H1 (cell line): Measurements from ENCODE around the gene KIAA1671. TPM values are rescaled to one million over a fixed set of nuclear protein-coding genes. Genes with fewer than 3 reads are reported as not detected.
A peak's percentile ranks its signal among the peaks of the same experiment; 100 is the strongest.

Source experiments
- CTCF ChIA-PET: fragments of 300-600 bp; sonication (Branson Sonifier 250); formaldehyde crosslinking; loops from one replicate; lab custom pipeline; 2021; ENCODE audit not compliant: partially characterized antibody; lab: Charles Lee
- POLR2A ChIA-PET: fragments of 300-600 bp; sonication (Branson Sonifier 250); formaldehyde crosslinking; loops from one replicate; lab custom pipeline; 2021; ENCODE audit warnings: inconsistent platforms; ENCODE audit not compliant: partially characterized antibody; lab: Charles Lee
- DNase-seq, 2 experiments: peaks; one replicate each; pipeline versions ENCODE4 v3.0.0 to v3.0.0-alpha.2; 2010 to 2022; ENCODE audit warnings: low spot score in 2 of 2, low read depth in 1 of 2, mixed read lengths in 1 of 2
- FAIRE-seq: peaks from 2 replicates; lab custom pipeline; 2011; peaks lifted over from hg19 to GRCh38; lab: Jason Lieb, UNC
- H2AFZ ChIP-seq: 2 replicates; pipeline ENCODE4 v1.8.1; 2012; ENCODE audit warnings: low read length, inconsistent platforms
- H2AK5ac ChIP-seq: 2 replicates; pipeline ENCODE4 v1.6.1; 2013; ENCODE audit warnings: low read depth, low read length
- H2BK120ac ChIP-seq: replicated peaks from 2 replicates; pipeline ENCODE3; 2013; ENCODE audit warnings: low read depth, low read length, inconsistent platforms
- H2BK12ac ChIP-seq: 2 replicates; pipeline ENCODE4 v1.6.1; 2013; ENCODE audit warnings: low read depth, low read length
- H2BK15ac ChIP-seq: 2 replicates; pipeline ENCODE4 v1.6.1; 2013; ENCODE audit warnings: low read length
- H2BK20ac ChIP-seq: 2 replicates; pipeline ENCODE4 v1.6.1; 2013; ENCODE audit warnings: low read length
- H2BK5ac ChIP-seq: 2 replicates; pipeline ENCODE4 v1.6.1; 2013; ENCODE audit warnings: low read depth, low read length
- H3K14ac ChIP-seq: 2 replicates; pipeline ENCODE4 v1.6.1; 2013; ENCODE audit warnings: inconsistent platforms; ENCODE audit not compliant: insufficient read length
- H3K18ac ChIP-seq: 2 replicates; pipeline ENCODE4 v1.6.1; 2013; ENCODE audit warnings: low read length; ENCODE audit errors: extremely low read depth
- H3K23ac ChIP-seq: 2 replicates; pipeline ENCODE4 v1.6.1; 2013; ENCODE audit warnings: inconsistent platforms; ENCODE audit not compliant: insufficient read length
- H3K23me2 ChIP-seq: 2 replicates; pipeline ENCODE4 v1.6.1; 2013; ENCODE audit warnings: low read depth, low read length
- H3K27ac ChIP-seq: 2 replicates; pipeline ENCODE4 v1.6.1; 2011; ENCODE audit warnings: low read depth, low read length, inconsistent platforms
- H3K27me3 ChIP-seq, 4 experiments: replicated peaks in 1 of 4; 1 replicate in 1 of 4; 2 replicates in 3 of 4; pipeline versions ENCODE4 v1.6.1 to v1.8.1; 2011 to 2013; ENCODE audit warnings: low read length in 3 of 4, mild to moderate bottlenecking in 3 of 4, inconsistent platforms in 2 of 4, mixed read lengths in 2 of 4, moderate library complexity in 1 of 4; ENCODE audit not compliant: control insufficient read depth in 3 of 4, insufficient read depth in 3 of 4; ENCODE audit errors: extremely low read depth in 1 of 4
- H3K36me3 ChIP-seq, 4 experiments: 2 replicates each; pipeline versions ENCODE4 v1.6.1 to v1.8.1; 2011 to 2013; ENCODE audit warnings: mild to moderate bottlenecking in 4 of 4, low read length in 3 of 4, moderate library complexity in 2 of 4, control low read depth in 1 of 4, inconsistent platforms in 1 of 4; ENCODE audit not compliant: insufficient read depth in 4 of 4, control insufficient read depth in 2 of 4
- H3K4ac ChIP-seq: replicated peaks from 2 replicates; pipeline ENCODE3; 2013; ENCODE audit warnings: low read length, low read depth, mixed read lengths, inconsistent platforms; ENCODE audit not compliant: insufficient read length
- H3K4me1 ChIP-seq, 4 experiments: replicated peaks in 1 of 4; 1 replicate in 1 of 4; 2 replicates in 3 of 4; pipeline versions ENCODE4 v1.6.1 to v1.8.1; 2011 to 2013; ENCODE audit warnings: low read length in 3 of 4, inconsistent platforms in 2 of 4, mixed read lengths in 1 of 4; ENCODE audit not compliant: insufficient read depth in 4 of 4, control insufficient read depth in 3 of 4
- H3K4me2 ChIP-seq, 2 experiments: 2 replicates each; pipeline versions ENCODE4 v1.6.1 to v1.8.1; 2011 to 2013; ENCODE audit warnings: low read depth in 2 of 2, low read length in 2 of 2, control low read depth in 1 of 2, inconsistent platforms in 1 of 2, mild to moderate bottlenecking in 1 of 2; ENCODE audit not compliant: insufficient read depth in 1 of 2
- H3K4me3 ChIP-seq, 4 experiments: fragments of 200-600, 300-600 bp in 1 of 4; sonication (generic), shearing (Covaris generic), sonication (Bioruptor Twin) in 1 of 4; 2 replicates each; pipeline versions ENCODE4 v1.5.1 to v1.8.1; 2011 to 2016; ENCODE audit warnings: low read length in 4 of 4, low read depth in 3 of 4, control low read depth in 2 of 4, inconsistent platforms in 2 of 4, mild to moderate bottlenecking in 2 of 4, mixed read lengths in 1 of 4, moderate library complexity in 1 of 4; ENCODE audit not compliant: insufficient read depth in 2 of 4; ENCODE audit errors: extremely low read depth in 1 of 4
- H3K56ac ChIP-seq: replicated peaks from 2 replicates; pipeline ENCODE3; 2013; ENCODE audit warnings: low read depth, mild to moderate bottlenecking, mixed read lengths, low read length, inconsistent platforms; ENCODE audit not compliant: insufficient read length
- H3K79me1 ChIP-seq: 2 replicates; pipeline ENCODE4 v1.6.1; 2013; ENCODE audit warnings: low read depth, low read length, control low read depth
- H3K79me2 ChIP-seq, 2 experiments: 2 replicates each; pipeline versions ENCODE4 v1.6.1 to v1.8.1; 2012 to 2013; ENCODE audit warnings: low read length in 2 of 2, mild to moderate bottlenecking in 2 of 2, inconsistent platforms in 1 of 2; ENCODE audit not compliant: insufficient read depth in 2 of 2, control insufficient read depth in 1 of 2
- H3K9ac ChIP-seq, 4 experiments: replicated peaks in 1 of 4; 1 replicate in 1 of 4; 2 replicates in 3 of 4; pipeline versions ENCODE4 v1.6.1 to v1.8.1; 2011 to 2013; ENCODE audit warnings: low read depth in 3 of 4, low read length in 3 of 4, control low read depth in 2 of 4, mild to moderate bottlenecking in 2 of 4, moderate library complexity in 2 of 4, inconsistent platforms in 1 of 4; ENCODE audit errors: extremely low read depth in 1 of 4
- H3K9me3 ChIP-seq, 2 experiments: 2 replicates each; pipeline versions ENCODE4 v1.6.1 to v1.8.1; 2012 to 2013; ENCODE audit warnings: mild to moderate bottlenecking in 2 of 2, moderate library complexity in 2 of 2, control low read depth in 1 of 2, inconsistent platforms in 1 of 2, low read depth in 1 of 2, low read length in 1 of 2, mixed read lengths in 1 of 2; ENCODE audit not compliant: insufficient read depth in 2 of 2
- H4K20me1 ChIP-seq, 2 experiments: replicated peaks in 1 of 2; 2 replicates each; pipeline versions ENCODE3 to v1.8.1; 2011 to 2013; ENCODE audit warnings: inconsistent platforms in 2 of 2, low read length in 2 of 2, mild to moderate bottlenecking in 1 of 2; ENCODE audit not compliant: insufficient read depth in 2 of 2, control insufficient read depth in 1 of 2
- H4K5ac ChIP-seq: 2 replicates; pipeline ENCODE4 v1.6.1; 2013; ENCODE audit warnings: low read length, low read depth, mixed read lengths, inconsistent platforms; ENCODE audit not compliant: insufficient read length
- H4K8ac ChIP-seq: 2 replicates; pipeline ENCODE4 v1.8.0; 2013; ENCODE audit warnings: mild to moderate bottlenecking, moderate library complexity, low read length, inconsistent platforms; ENCODE audit not compliant: insufficient read depth; ENCODE audit errors: extremely low read depth
- H4K91ac ChIP-seq: replicated peaks from 2 replicates; pipeline ENCODE3; 2013; ENCODE audit warnings: low read length, mixed read lengths, inconsistent platforms; ENCODE audit not compliant: insufficient read length
- WGBS, 2 experiments: shearing (Covaris generic) in 1 of 2; methylation state at CpG; one replicate each; pipeline versions ENCODE4 v1.1.6 to v1.1.7; 2013 to 2015; ENCODE audit warnings: low lambda C conversion rate in 2 of 2, mixed read lengths in 2 of 2, inconsistent platforms in 1 of 2, low coverage in 1 of 2, missing lambda C conversion rate in 1 of 2; ENCODE audit not compliant: insufficient replicate concordance in 2 of 2, insufficient coverage in 1 of 2, insufficient read length in 1 of 2; ENCODE audit errors: extremely low coverage in 1 of 2, missing lambda C conversion rate in 1 of 2; 5-methylcytosine and 5-hydroxymethylcytosine counted together
- polyA plus RNA-seq, 7 experiments: library from polyadenylated mRNA; depleted of rRNA in 3 of 7; stranded (reverse) in 5 of 7; unstranded in 2 of 7; fragments of >200 nt in 5 of 7; fragments of 200-250 nt in 2 of 7; gene quantifications; 1 replicate in 5 of 7; 2 replicates in 1 of 7; 4 replicates in 1 of 7; pipeline versions ENCODE4 v1.2.1 to v1.2.3, GENCODE V29; 2011 to 2013; ENCODE audit warnings: missing spikeins in 2 of 7, mixed read lengths in 2 of 7
- total RNA-seq: library from RNA; stranded (reverse); fragmentation: NEBNext Ultra II Directional; extraction: Animal tissue kit (Norgen Biotek cat#: 25700); gene quantifications from 2 replicates; pipeline ENCODE4 v1.2.1, GENCODE V29; 2021

KIAA1671 gene
- total and polyA plus RNA-seq, 2 of the 8 experiments (the other 6 are each of a cell fraction or from before 2014, with no cell fraction given), result 6.4 to 23.9 TPM

GRCh38 chr22:25120093-25120561 is 167.6 kb downstream of the KIAA1671 start:
- Histone ChIP-seq H3K18ac (peak overlapping the region; percentile 24; the same call in 1 of the 2 replicates), H2BK15ac (no peak overlapping the region), H3K9ac (no peak overlapping the region), H3K4me3 (no peak overlapping the region), H3K23me2 (no peaks in the 10 kb centered on the region; the same call in 1 of the 2 replicates), H2BK12ac (peak overlapping the region; percentile 35; the same call in 1 of the 2 replicates), H2AFZ (no peak overlapping the region), H3K14ac (no peak overlapping the region), H4K20me1 (peaks cover 0 to 2% of the 10 kb centered on the region in 2 experiments), H2BK120ac (no peak overlapping the region), H3K4me2 (peak overlapping the region; percentile 2 to 30; a peak in 1 of 4 replicates), H2AK5ac (no peak overlapping the region), H3K4me1 (peaks cover 0 to 4% (median 2%) of the 10 kb centered on the region in 4 experiments; a peak in 4 of 7 replicates), H3K4ac (no peak overlapping the region), H3K79me2 (no peaks in the 10 kb centered on the region), H3K27me3 (no peaks in the 10 kb centered on the region), H3K79me1 (no peaks in the 10 kb centered on the region; the same call in 1 of the 2 replicates), H4K91ac (no peak overlapping the region), H4K8ac (no peak overlapping the region; the same call in 1 of the 2 replicates), H3K27ac (no peak overlapping the region), H3K23ac (no peak overlapping the region), H3K36me3 (peaks cover 0 to 3% (median 0%) of the 10 kb centered on the region in 4 experiments; a peak in 1 of 8 replicates), H2BK5ac (no peak overlapping the region), H2BK20ac (no peak overlapping the region), H3K9me3 (no peaks in the 10 kb centered on the region; a peak in 1 of 4 replicates), H4K5ac (no peak overlapping the region), H3K56ac (no peak overlapping the region)
- DNase-seq, result no peak
- 75% methylated on average over 3 of the region's 3 CpGs; no CpG with 5 or more reads in 1 of the 2 experiments for WGBS, 2 experiments
- ChIA-PET CTCF (interaction anchor here (0.6 to 1.3 kb wide), 2 partner anchors 38 to 330 kb away, joined by 3 to 4 read pairs; no protein-coding TSS in a partner anchor), POLR2A (no interaction called here)
- no peak for FAIRE-seq
